Stomach (tissue), 9 donors: ENCODE results near the gene WWC1. TPM values are rescaled to one million over a fixed set of nuclear protein-coding genes. Genes with fewer than 3 reads are reported as not detected.

Source experiments
- DNase-seq, 2 donors: peaks; one replicate each; pipeline versions ENCODE4 v3.0.0 to v3.0.0-alpha.2; 2013 to 2019
- H3K27ac ChIP-seq, 5 donors: fragments of 200-600 bp in 4 of 5; sonication (generic) in 4 of 5; one replicate each; pipeline ENCODE4 v1.5.1; 2013 to 2019; ENCODE audit warnings: mild to moderate bottlenecking in 1 of 5, moderate library complexity in 1 of 5
- H3K27me3 ChIP-seq, 3 donors: fragments of 200-600 bp; sonication (generic); one replicate each; pipeline ENCODE4 v1.5.1; 2017 to 2019; ENCODE audit warnings: mixed run types in 1 of 3
- H3K36me3 ChIP-seq, 4 donors: fragments of 200-600 bp; sonication (generic); 1 replicate in 3 of 4; 2 replicates in 1 of 4; pipeline ENCODE4 v1.5.1; 2016 to 2019
- H3K4me1 ChIP-seq, 4 donors: fragments of 200-600 bp; sonication (generic); one replicate each; pipeline ENCODE4 v1.5.1; 2016 to 2019
- H3K4me3 ChIP-seq, 4 donors: fragments of 200-600 bp; sonication (generic) in 3 of 4; one replicate each; pipeline ENCODE4 v1.5.1; 2016 to 2019; ENCODE audit warnings: mild to moderate bottlenecking in 1 of 4
- H3K9me3 ChIP-seq, 4 donors: fragments of 200-600 bp; sonication (generic); one replicate each; pipeline ENCODE4 v1.5.1; 2016 to 2019
- CTCF ChIP-seq, 7 experiments: fragments of 450-650 bp in 4 of 7; fragments of 200-600 bp in 3 of 7; sonication (generic) in 3 of 7; IDR thresholded peaks; one replicate each; pipeline ENCODE4 v1.5.1; 2016 to 2019; ENCODE audit warnings: antibody characterized with exemption in 7 of 7, control low read depth in 2 of 7, mild to moderate bottlenecking in 1 of 7
- EP300 ChIP-seq: sonication (generic); formaldehyde crosslinking; IDR thresholded peaks from one replicate; pipeline ENCODE4 v1.6.1; 2017; ENCODE audit warnings: antibody characterized with exemption
- POLR2A ChIP-seq, 4 donors: fragments of 450-650 bp; IDR thresholded peaks; one replicate each; pipeline ENCODE4 v1.6.1; 2016; ENCODE audit warnings: antibody characterized with exemption in 4 of 4, control low read depth in 2 of 4, mild to moderate bottlenecking in 1 of 4, moderate library complexity in 1 of 4
- POLR2AphosphoS5 ChIP-seq, 3 donors: sonication (generic); formaldehyde crosslinking; IDR thresholded peaks; one replicate each; pipeline ENCODE4 v1.6.1; 2016; ENCODE audit warnings: antibody characterized with exemption in 3 of 3
- WGBS, 5 donors: extraction: QIAGEN DNeasy Blood & Tissue Kit in 3 of 5; methylation state at CpG; one replicate each; pipeline versions ENCODE4 v1.1.5 to v1.1.7; 2013 to 2018; 5-methylcytosine and 5-hydroxymethylcytosine counted together
- intact Hi-C: fragments of 100-400 bp; cut with DNase I; formaldehyde crosslinking; loops from one replicate; pipeline ENCODE4 v1.15.1; 2023; ENCODE audit warnings: low total_unique reads
- polyA plus RNA-seq, 3 donors: library from polyadenylated mRNA; stranded (reverse); fragments of 200-250 nt; gene quantifications; one replicate each; pipeline ENCODE4 v1.2.3, GENCODE V29; 2013
- total RNA-seq, 5 donors: library from RNA; depleted of rRNA; stranded (reverse); fragments of >200 nt; gene quantifications; one replicate each; pipeline versions ENCODE4 v1.1.0 to v1.2.3, GENCODE V29; 2014 to 2016
- donor health status: healthy with polysubstance abuse.
- donor health status: Bipolar disorder and iron deficiency.
- donor health status: healthy.

WWC1 gene
- total and polyA plus RNA-seq, 8 donors, result 11.3 to 82.6 (median 33.4) TPM

- intact Hi-C loops, result no loop called here
Observed at GRCh38 chr5:168359820-168360460, 68.5 kb downstream of the WWC1 start.

GRCh38 chr5:168360521-168361285 lies 69.3 kb downstream of the WWC1 start:
- TF ChIP-seq EP300, result no peak
- no peak for TF ChIP-seq POLR2A (IDR thresholded peaks at IDR 0.05)
- no peak for TF ChIP-seq POLR2AphosphoS5 (IDR thresholded peaks at IDR 0.05)
- TF ChIP-seq CTCF (IDR thresholded peaks at IDR 0.05), result no peak
- Histone ChIP-seq H3K4me3 (no peak overlapping the region), H3K36me3 (no peaks in the 10 kb centered on the region), H3K27ac (no peak overlapping the region), H3K4me1 (peaks cover 16 to 43% (median 24%) of the 10 kb centered on the region in 4 donors), H3K9me3 (no peaks in the 10 kb centered on the region), H3K27me3 (no peaks in the 10 kb centered on the region)
- intact Hi-C loops, result no loop called here
- peak in 1 of 2 donors; percentile 15 for DNase-seq
- 72 to 95% (median 78%) methylated on average over 2 to 3 of the region's 3 CpGs for WGBS, 5 donors

More at GRCh38 chr5:168359820-168360460, 68.5 kb downstream of the WWC1 start:
- H3K4me3 ChIP-seq, result no peak overlapping the region
- TF ChIP-seq EP300 (no peak), POLR2A (IDR thresholded peaks at IDR 0.05) (no peak), POLR2AphosphoS5 (IDR thresholded peaks at IDR 0.05) (no peak), CTCF (IDR thresholded peaks at IDR 0.05) (no peak)
- H3K27me3 ChIP-seq, result no peaks in the 10 kb centered on the region
- no peak overlapping the region for H3K27ac ChIP-seq
- no peaks in the 10 kb centered on the region for H3K9me3 ChIP-seq
- H3K4me1 ChIP-seq, result peaks cover 8 to 35% (median 16%) of the 10 kb centered on the region in 4 donors
- DNase-seq, result peak in 1 of 2 donors; percentile 42
- WGBS, 5 donors, result 60 to 79% (median 65%) methylated on average over 2 of the region's 2 CpGs
- no peaks in the 10 kb centered on the region for H3K36me3 ChIP-seq

- WGBS, 5 donors, result 35 to 50% (median 40%) methylated on average over 3 of the region's 3 CpGs
- H3K27ac ChIP-seq, result peak overlapping the region in 2 of 5 donors; percentile 10 to 32
Observed at GRCh38 chr5:168362097-168362885, 70.8 kb downstream of the WWC1 start.

More at GRCh38 chr5:168362097-168362885, 70.8 kb downstream of the WWC1 start:
- Histone ChIP-seq H3K4me1 (peaks cover 19 to 47% (median 29%) of the 10 kb centered on the region in 4 donors), H3K4me3 (no peak overlapping the region), H3K9me3 (no peaks in the 10 kb centered on the region), H3K36me3 (no peaks in the 10 kb centered on the region), H3K27me3 (no peaks in the 10 kb centered on the region)
- DNase-seq, result peak in 1 of 2 donors; percentile 26
- intact Hi-C loops, result no loop called here
- TF ChIP-seq EP300 (no peak), POLR2A (IDR thresholded peaks at IDR 0.05) (no peak), CTCF (IDR thresholded peaks at IDR 0.05) (no peak), POLR2AphosphoS5 (IDR thresholded peaks at IDR 0.05) (no peak)
